ENCODE data around the gene AXL. TPM values are rescaled to one million over a fixed set of nuclear protein-coding genes. Genes with fewer than 3 reads are reported as not detected.
"Not testable (repeated sequence)": the region's sequence is repeated elsewhere in the genome, so short reads cannot be mapped to it uniquely, and the experiment has no call there.

The AXL gene
- 39.8 TPM for total RNA-seq
- 10 to 100 TPM; 25.0 to 39.9 (median 28.7) TPM for polyA plus RNA-seq (ENCODE audit: insufficient read depth in 1 of 8, insufficient read length in 8 of 8, low replicate concordance in 1 of 8)
- long read RNA-seq, donor 1, full-length matches to known transcripts: 3 of 3 reads
- long read RNA-seq, donor 1, partial matches to known transcripts: 0 of 3 reads
- long read RNA-seq, donor 1, other reads (novel, unspliced or antisense): 0 of 3 reads
- long read RNA-seq, donor 2: 0 reads
- long read RNA-seq, donor 3, full-length matches to known transcripts: 4 of 64 reads
- long read RNA-seq, donor 3, partial matches to known transcripts: 60 of 64 reads
- long read RNA-seq, donor 3, other reads (novel, unspliced or antisense): 0 of 64 reads
- long read RNA-seq, donor 4, full-length matches to known transcripts: 1 of 20 reads
- long read RNA-seq, donor 4, partial matches to known transcripts: 19 of 20 reads
- long read RNA-seq, donor 4, other reads (novel, unspliced or antisense): 0 of 20 reads
- long read RNA-seq, donor 5, full-length matches to known transcripts: 7 of 35 reads
- long read RNA-seq, donor 5, partial matches to known transcripts: 28 of 35 reads
- long read RNA-seq, donor 5, other reads (novel, unspliced or antisense): 0 of 35 reads
- long read RNA-seq, donor 6, full-length matches to known transcripts: 2 of 13 reads
- long read RNA-seq, donor 6, partial matches to known transcripts: 11 of 13 reads
- long read RNA-seq, donor 6, other reads (novel, unspliced or antisense): 0 of 13 reads
- long read RNA-seq, donor 7, full-length matches to known transcripts: 1 of 11 reads
- long read RNA-seq, donor 7, partial matches to known transcripts: 10 of 11 reads
- long read RNA-seq, donor 7, other reads (novel, unspliced or antisense): 0 of 11 reads
- long read RNA-seq, donor 8: 0 reads
- long read RNA-seq, donor 9, partial matches to known transcripts: 37 of 37 reads
- long read RNA-seq, donor 9, other reads (novel, unspliced or antisense): 0 of 37 reads
- long read RNA-seq, donor 10, partial matches to known transcripts: 7 of 7 reads
- long read RNA-seq, donor 10, other reads (novel, unspliced or antisense): 0 of 7 reads
- long read RNA-seq, donor 11, partial matches to known transcripts: 16 of 17 reads
- long read RNA-seq, donor 11, other reads (novel, unspliced or antisense): 0 of 17 reads

DNA sequence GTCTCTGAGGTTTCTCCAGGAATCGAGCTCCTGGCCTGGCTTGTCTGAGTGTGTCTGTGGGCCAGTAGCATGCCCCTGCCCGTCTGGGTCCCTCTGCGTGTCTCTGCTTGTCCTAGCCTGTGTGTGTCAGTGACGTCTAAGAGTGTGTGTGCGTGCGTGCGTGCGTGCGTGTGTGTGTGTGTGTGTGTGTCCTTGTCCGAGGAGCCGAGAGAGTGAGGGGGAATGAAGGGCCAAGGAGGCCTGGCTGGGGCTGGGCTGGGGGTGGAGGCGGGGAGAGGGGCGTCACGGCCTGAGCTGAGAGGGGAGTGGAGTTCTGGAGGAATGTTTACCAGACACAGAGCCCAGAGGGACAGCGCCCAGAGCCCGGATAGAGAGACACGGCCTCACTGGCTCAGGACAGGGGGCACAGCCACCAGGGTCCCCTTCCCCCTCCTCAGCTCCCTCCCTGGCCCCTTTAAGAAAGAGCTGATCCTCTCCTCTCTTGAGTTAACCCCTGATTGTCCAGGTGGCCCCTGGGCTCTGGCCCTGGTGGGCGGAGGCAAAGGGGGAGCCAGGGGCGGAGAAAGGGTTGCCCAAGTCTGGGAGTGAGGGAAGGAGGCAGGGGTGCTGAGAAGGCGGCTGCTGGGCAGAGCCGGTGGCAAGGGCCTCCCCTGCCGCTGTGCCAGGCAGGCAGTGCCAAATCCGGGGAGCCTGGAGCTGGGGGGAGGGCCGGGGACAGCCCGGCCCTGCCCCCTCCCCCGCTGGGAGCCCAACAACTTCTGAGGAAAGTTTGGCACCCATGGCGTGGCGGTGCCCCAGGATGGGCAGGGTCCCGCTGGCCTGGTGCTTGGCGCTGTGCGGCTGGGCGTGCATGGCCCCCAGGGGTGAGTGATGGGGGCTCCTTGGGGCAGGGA lies at the start of gene AXL:
AXL (plus strand) TSS at position 609 of the 893 bp plus-strand sequence; CDS start at position 779, 170 bp downstream.
- Histone ChIP-seq H3K27me3 (ENCODE audit: control insufficient read depth, insufficient read depth, low read length) (peaks cover 8% of the 10 kb centered on the region), H3K4me3 (ENCODE audit: low read length) (peak within 1 kb of the TSS; percentile 63), H3K36me3 (ENCODE audit: control insufficient read depth, insufficient read depth, low read length) (peaks cover 21% of the 10 kb centered on the region), H3K27ac (ENCODE audit: low read length) (peak within 1 kb of the TSS; percentile 88), H3K4me1 (ENCODE audit: control insufficient read depth, insufficient read depth, low read length) (peaks cover 45% of the 10 kb centered on the region), H3K9me3 (replicated peaks; ENCODE audit: control insufficient read depth, low read depth, low read length) (no peaks in the 10 kb centered on the region)
- peak; percentile 95 for DNase-seq
- WGBS (ENCODE audit: insufficient coverage): under 1% methylated on average over 23 of the region's 32 CpGs

GRCh38 chr19:41172297-41173164 lies 46.5 kb upstream of the AXL start:
- H3K4me3 ChIP-seq (ENCODE audit: low read length): no peak overlapping the region
- H3K27me3 ChIP-seq (ENCODE audit: control insufficient read depth, insufficient read depth, low read length): no peaks in the 10 kb centered on the region
- no peak overlapping the region for H3K27ac ChIP-seq (ENCODE audit: low read length)
- H3K4me1 ChIP-seq (ENCODE audit: control insufficient read depth, insufficient read depth, low read length): no peaks in the 10 kb centered on the region
- no peak for DNase-seq
- H3K36me3 ChIP-seq (ENCODE audit: control insufficient read depth, insufficient read depth, low read length): no peaks in the 10 kb centered on the region
- WGBS (ENCODE audit: insufficient coverage): 63% methylated on average over 4 of the region's 6 CpGs
- no peaks in the 10 kb centered on the region for H3K9me3 ChIP-seq (replicated peaks; ENCODE audit: control insufficient read depth, low read depth, low read length)

DNA sequence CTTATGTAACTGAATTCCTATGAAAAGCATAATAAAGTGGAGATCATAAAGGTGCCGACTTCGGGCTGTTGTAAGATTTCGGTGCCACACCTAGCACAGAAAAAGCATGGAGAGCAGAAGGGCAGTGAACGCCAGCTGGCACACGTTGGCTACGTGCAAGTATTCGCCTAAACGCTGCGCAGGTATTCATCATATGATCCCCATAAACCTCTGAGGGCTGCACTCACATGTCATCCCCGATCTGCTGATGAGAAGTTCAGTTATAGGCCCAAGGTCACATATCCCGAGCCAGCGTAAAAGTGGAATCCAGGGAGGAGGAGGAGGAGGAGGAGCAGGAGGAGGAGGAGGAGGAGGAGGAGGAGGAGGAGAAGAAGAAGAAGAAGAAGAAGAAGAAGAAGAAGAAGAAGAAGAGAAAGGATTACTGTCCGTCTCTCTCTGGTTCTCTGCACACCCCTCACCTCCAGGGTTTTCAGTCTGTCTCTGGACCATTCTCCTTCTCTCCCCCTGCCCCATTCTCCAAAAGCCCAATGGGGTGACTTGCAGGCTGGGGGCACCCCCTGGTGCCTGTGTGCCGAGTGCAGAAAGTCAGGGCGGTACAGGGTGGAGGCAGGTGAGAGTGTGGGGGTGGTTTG lies 44.6 kb upstream of the AXL start:
- Histone ChIP-seq H3K36me3 (ENCODE audit: control insufficient read depth, insufficient read depth, low read length) (no peaks in the 10 kb centered on the region), H3K4me3 (ENCODE audit: low read length) (no peak overlapping the region), H3K4me1 (ENCODE audit: control insufficient read depth, insufficient read depth, low read length) (no peaks in the 10 kb centered on the region), H3K9me3 (replicated peaks; ENCODE audit: control insufficient read depth, low read depth, low read length) (no peaks in the 10 kb centered on the region), H3K27ac (ENCODE audit: low read length) (no peak overlapping the region), H3K27me3 (ENCODE audit: control insufficient read depth, insufficient read depth, low read length) (no peaks in the 10 kb centered on the region)
- WGBS (ENCODE audit: insufficient coverage): 93% methylated on average over 3 of the region's 15 CpGs
- no peak for DNase-seq

GRCh38 chr19:41175801-41176777 lies 42.9 kb upstream of the AXL start:
- Histone ChIP-seq H3K36me3 (ENCODE audit: control insufficient read depth, insufficient read depth, low read length) (no peaks in the 10 kb centered on the region), H3K4me3 (ENCODE audit: low read length) (no peak overlapping the region), H3K4me1 (ENCODE audit: control insufficient read depth, insufficient read depth, low read length) (no peaks in the 10 kb centered on the region), H3K27me3 (ENCODE audit: control insufficient read depth, insufficient read depth, low read length) (no peaks in the 10 kb centered on the region), H3K9me3 (replicated peaks; ENCODE audit: control insufficient read depth, low read depth, low read length) (no peaks in the 10 kb centered on the region), H3K27ac (ENCODE audit: low read length) (no peak overlapping the region)
- peak; percentile 75 for DNase-seq
- WGBS (ENCODE audit: insufficient coverage): 7% methylated on average over 10 of the region's 14 CpGs

- not testable (repeated sequence) for H3K27me3 ChIP-seq (ENCODE audit: control insufficient read depth, insufficient read depth, low read length); H3K9me3 ChIP-seq (replicated peaks; ENCODE audit: control insufficient read depth, low read depth, low read length); H3K27ac ChIP-seq (ENCODE audit: low read length); H3K4me3 ChIP-seq (ENCODE audit: low read length); H3K36me3 ChIP-seq (ENCODE audit: control insufficient read depth, insufficient read depth, low read length); DNase-seq; H3K4me1 ChIP-seq (ENCODE audit: control insufficient read depth, insufficient read depth, low read length)
- WGBS (ENCODE audit: insufficient coverage): no CpG with 5 or more reads among the region's 34 CpGs
Measured at GRCh38 chr19:41180173-41180572, 38.9 kb upstream of the AXL start.

DNA sequence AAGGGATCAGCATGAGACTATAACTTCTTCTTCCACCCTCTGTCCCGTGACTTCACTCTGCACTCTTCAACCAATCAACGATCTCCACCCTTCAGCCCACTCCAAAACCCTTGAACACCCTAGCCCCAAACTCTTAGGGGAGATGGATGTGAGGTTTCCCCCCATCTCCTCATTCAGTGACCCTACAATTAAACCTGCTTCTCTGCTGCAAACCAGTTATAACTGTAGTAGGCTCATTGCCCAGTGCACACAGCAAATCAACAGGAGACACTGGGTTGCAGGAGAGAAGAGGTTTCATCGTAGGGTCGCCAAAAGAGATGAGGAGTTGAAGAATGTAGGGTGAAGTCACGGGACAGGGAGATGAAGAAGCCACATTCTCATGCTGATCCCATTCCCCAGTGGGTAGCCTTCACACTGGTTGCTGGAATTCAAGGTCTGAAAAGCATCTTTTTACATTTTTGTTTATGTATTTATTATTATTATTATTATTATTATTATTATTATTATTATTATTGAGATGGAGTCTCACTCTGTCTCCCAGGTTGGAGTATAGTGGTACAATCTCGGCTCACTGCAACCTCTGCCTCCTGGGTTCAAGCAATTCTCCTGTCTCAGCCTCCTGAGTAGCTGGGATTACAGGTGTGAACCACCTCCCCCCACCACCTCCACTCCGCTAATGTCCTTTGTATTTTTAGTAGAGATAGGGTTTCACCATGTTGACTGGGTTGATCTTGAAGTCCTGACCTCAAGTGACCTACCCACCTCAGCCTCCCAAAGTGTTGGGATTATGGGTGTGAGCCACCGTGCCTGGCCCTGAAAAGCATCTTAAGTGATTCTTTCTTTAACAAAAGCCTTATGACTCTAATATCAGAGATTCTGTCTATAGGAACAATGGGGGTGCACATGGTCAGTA lies 31.8 kb upstream of the AXL start:
- Histone ChIP-seq H3K4me1 (ENCODE audit: control insufficient read depth, insufficient read depth, low read length) (no peaks in the 10 kb centered on the region), H3K27me3 (ENCODE audit: control insufficient read depth, insufficient read depth, low read length) (peaks cover 5% of the 10 kb centered on the region), H3K36me3 (ENCODE audit: control insufficient read depth, insufficient read depth, low read length) (no peaks in the 10 kb centered on the region), H3K27ac (ENCODE audit: low read length) (no peak overlapping the region), H3K9me3 (replicated peaks; ENCODE audit: control insufficient read depth, low read depth, low read length) (no peaks in the 10 kb centered on the region), H3K4me3 (ENCODE audit: low read length) (no peak overlapping the region)
- DNase-seq: no peak
- WGBS (ENCODE audit: insufficient coverage): 83% methylated on average over 1 of the region's 8 CpGs

GRCh38 chr19:41187884-41188279 lies 31.1 kb upstream of the AXL start:
- no peak for DNase-seq
- H3K4me1 ChIP-seq (ENCODE audit: control insufficient read depth, insufficient read depth, low read length): peaks cover 2% of the 10 kb centered on the region
- WGBS (ENCODE audit: insufficient coverage): 100% methylated on average over 1 of the region's 3 CpGs
- H3K9me3 ChIP-seq (replicated peaks; ENCODE audit: control insufficient read depth, low read depth, low read length): no peaks in the 10 kb centered on the region
- H3K27me3 ChIP-seq (ENCODE audit: control insufficient read depth, insufficient read depth, low read length): peaks cover 12% of the 10 kb centered on the region
- H3K36me3 ChIP-seq (ENCODE audit: control insufficient read depth, insufficient read depth, low read length): no peaks in the 10 kb centered on the region
- H3K27ac ChIP-seq (ENCODE audit: low read length): no peak overlapping the region
- H3K4me3 ChIP-seq (ENCODE audit: low read length): no peak overlapping the region
